GM23338 (cell line): ENCODE measurements around the gene BRDT. TPM values are rescaled to one million over a fixed set of nuclear protein-coding genes. Genes with fewer than 3 reads are reported as not detected.

Source experiments
- ATAC-seq: fragments of 200-7000 bp; cut with Tn5 transposase; 3 replicates; pipeline ENCODE4 v1.9.1; 2020
- DNase-seq: peaks from one replicate; pipeline ENCODE4 v3.0.0-alpha.2; 2015; ENCODE audit warnings: low spot score
- H2AFZ ChIP-seq: fragments of 200-600 bp; sonication (generic); 2 replicates; pipeline ENCODE4 v1.8.0; 2016; ENCODE audit warnings: antibody characterized with exemption, mild to moderate bottlenecking, moderate library complexity
- H3F3A ChIP-seq: fragments of 200-600 bp; sonication (generic); replicated peaks from 2 replicates; pipeline ENCODE4 v1.8.0; 2017; ENCODE audit warnings: antibody characterized with exemption, mixed run types, low read depth
- H3K27ac ChIP-seq: fragments of 200-600 bp; sonication (generic); 2 replicates; pipeline ENCODE4 v1.6.1; 2016; ENCODE audit warnings: low read depth
- H3K27me3 ChIP-seq: fragments of 200-600 bp; sonication (generic); 2 replicates; pipeline ENCODE4 v1.8.0; 2016; ENCODE audit warnings: mild to moderate bottlenecking, mixed run types, moderate library complexity; ENCODE audit not compliant: insufficient read depth
- H3K36me3 ChIP-seq: fragments of 200-600 bp; sonication (generic); 2 replicates; pipeline ENCODE4 v1.8.0; 2016; ENCODE audit warnings: mild to moderate bottlenecking; ENCODE audit not compliant: insufficient read depth
- H3K4me1 ChIP-seq: fragments of 200-600 bp; sonication (generic); 2 replicates; pipeline ENCODE4 v1.8.0; 2016; ENCODE audit warnings: mild to moderate bottlenecking, moderate library complexity; ENCODE audit not compliant: insufficient read depth
- H3K4me2 ChIP-seq: fragments of 200-600 bp; sonication (generic); 2 replicates; pipeline ENCODE4 v1.7.1; 2017; ENCODE audit warnings: mixed run types
- H3K4me3 ChIP-seq: fragments of 200-600 bp; sonication (generic); 2 replicates; pipeline ENCODE4 v1.6.1; 2016; ENCODE audit warnings: mixed run types
- H3K79me2 ChIP-seq: fragments of 200-600 bp; sonication (generic); replicated peaks from 2 replicates; pipeline ENCODE4 v1.8.0; 2017; ENCODE audit warnings: mild to moderate bottlenecking; ENCODE audit not compliant: insufficient read depth
- H3K9me2 ChIP-seq: fragments of 200-600 bp; sonication (generic); 2 replicates; pipeline ENCODE4 v1.8.0; 2017; ENCODE audit not compliant: insufficient read depth
- H4K20me1 ChIP-seq: fragments of 200-600 bp; sonication (generic); replicated peaks from 2 replicates; pipeline ENCODE4 v1.8.0; 2017; ENCODE audit warnings: mild to moderate bottlenecking; ENCODE audit not compliant: insufficient read depth
- H3K27ac Mint-ChIP-seq: 2 replicates; pipeline ENCODE4 v1.8.0; 2020; ENCODE audit warnings: inconsistent platforms, mild to moderate bottlenecking, moderate library complexity, mixed read lengths
- H3K27me3 Mint-ChIP-seq: 3 replicates; pipeline ENCODE4 v1.8.0; 2022; ENCODE audit warnings: low read depth, mild to moderate bottlenecking, moderate library complexity, mixed read lengths, inconsistent platforms; ENCODE audit not compliant: insufficient read depth, poor library complexity
- H3K36me3 Mint-ChIP-seq: 3 replicates; pipeline ENCODE4 v1.8.0; 2021; ENCODE audit warnings: low read depth, mild to moderate bottlenecking, inconsistent platforms, moderate library complexity, mixed read lengths
- H3K4me1 Mint-ChIP-seq: 3 replicates; pipeline ENCODE4 v1.8.0; 2020; ENCODE audit warnings: mild to moderate bottlenecking, inconsistent platforms, mixed read lengths
- H3K4me3 Mint-ChIP-seq: 3 replicates; pipeline ENCODE4 v1.8.0; 2021; ENCODE audit warnings: moderate library complexity, mild to moderate bottlenecking, inconsistent platforms, mixed read lengths
- H3K9me3 Mint-ChIP-seq: 3 replicates; pipeline ENCODE4 v1.8.0; 2020; ENCODE audit warnings: moderate library complexity, mild to moderate bottlenecking, inconsistent platforms, mixed read lengths
- CREB1 ChIP-seq: fragments of 250-450 bp; sonication (Bioruptor Pico); IDR thresholded peaks from 2 replicates; pipeline ENCODE4 v1.5.0; 2020; ENCODE audit warnings: low read depth, mild to moderate bottlenecking, moderate library complexity
- CTCF ChIP-seq, 2 experiments: fragments of 200-600 bp in 1 of 2; sonication (generic) in 1 of 2; conservative IDR thresholded peaks; 2 replicates each; pipeline versions ENCODE4 v1.5.1 to v1.6.1; 2016 to 2017; ENCODE audit warnings: antibody characterized with exemption in 2 of 2, low read depth in 2 of 2, mild to moderate bottlenecking in 2 of 2, moderate library complexity in 1 of 2
- ETS1 ChIP-seq: IDR thresholded peaks from 2 replicates; pipeline ENCODE4 v1.6.1; 2016; ENCODE audit warnings: antibody characterized with exemption
- EZH2 ChIP-seq: fragments of 200-600 bp; sonication (generic); IDR thresholded peaks from one replicate; pipeline ENCODE4 v1.8.0; 2017; ENCODE audit warnings: antibody characterized with exemption, mild to moderate bottlenecking, low read depth; ENCODE audit not compliant: unreplicated experiment
- EZH2phosphoT487 ChIP-seq: fragments of 200-600 bp; sonication (generic); IDR thresholded peaks from one replicate; pipeline ENCODE4 v1.8.1; 2018; ENCODE audit warnings: antibody characterized with exemption; ENCODE audit not compliant: unreplicated experiment
- JUNB ChIP-seq: IDR thresholded peaks from one replicate; pipeline ENCODE4 v1.6.1; 2016; ENCODE audit warnings: antibody characterized with exemption; ENCODE audit not compliant: unreplicated experiment
- NANOG ChIP-seq: IDR thresholded peaks from 2 replicates; pipeline ENCODE4 v1.6.1; 2016; ENCODE audit warnings: antibody characterized with exemption, borderline replicate concordance
- POLR2AphosphoS5 ChIP-seq: IDR thresholded peaks from 2 replicates; pipeline ENCODE4 v1.6.1; 2016; ENCODE audit warnings: antibody characterized with exemption, low read depth
- REST ChIP-seq: IDR thresholded peaks from one replicate; pipeline ENCODE4 v1.6.1; 2018; ENCODE audit warnings: antibody characterized with exemption; ENCODE audit not compliant: unreplicated experiment
- STAT1 ChIP-seq: IDR thresholded peaks from one replicate; pipeline ENCODE4 v1.6.1; 2016; ENCODE audit warnings: antibody characterized with exemption; ENCODE audit not compliant: unreplicated experiment
- ZNF114 ChIP-seq: fragments of 250-450 bp; sonication (Bioruptor Pico); IDR thresholded peaks from 2 replicates; pipeline ENCODE4 v1.5.0; 2020; ENCODE audit warnings: mild to moderate bottlenecking, moderate library complexity
- ZNF331 ChIP-seq: fragments of 250-450 bp; sonication (Bioruptor Pico); IDR thresholded peaks from 2 replicates; pipeline ENCODE4 v1.5.0; 2020; ENCODE audit warnings: low read depth, mild to moderate bottlenecking, moderate library complexity
- polyA plus RNA-seq: library from polyadenylated mRNA; unstranded; fragments of >200 nt; fragmentation: Nextera tagmentation; extraction: Ambion mirVana; gene quantifications from 2 replicates; pipeline ENCODE4 v1.2.1, GENCODE V29; 2016
- total RNA-seq: library from RNA; depleted of rRNA; stranded (reverse); fragments of >200 nt; shearing (Covaris generic); gene quantifications from 2 replicates; pipeline ENCODE4 v1.2.3, GENCODE V29; 2014
- TF ChIP-seq, protein P1 (sequence below): fragments of 250-450 bp; sonication (Bioruptor Pico); IDR thresholded peaks from 2 replicates; pipeline ENCODE4 v1.5.0; 2020; ENCODE audit warnings: mild to moderate bottlenecking, moderate library complexity

The BRDT gene
- total and polyA plus RNA-seq, 2 experiments from 2014 or later, result 0.58 to 0.80 TPM

DNA sequence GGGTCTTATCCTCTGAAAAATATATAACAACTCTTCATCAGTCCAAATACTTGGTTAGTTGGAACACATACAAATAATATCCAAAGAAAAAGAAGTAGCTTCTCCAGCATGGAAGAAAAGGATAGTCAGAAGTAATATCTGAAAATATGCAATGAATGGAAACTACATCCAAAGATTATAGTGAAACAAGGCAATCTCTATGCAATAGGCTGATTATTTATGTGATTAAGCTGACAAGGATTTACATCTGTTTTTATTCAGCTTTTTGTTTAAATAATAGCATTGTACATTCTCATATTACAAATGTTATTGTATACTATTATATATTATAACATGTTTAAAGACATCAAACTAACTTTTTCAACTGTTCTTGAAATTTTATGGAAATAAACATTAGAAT is 48.0 kb upstream of the BRDT start:
- no peaks in the 10 kb centered on the region for H3K4me1 ChIP-seq
- TF ChIP-seq REST, result no peak
- TF ChIP-seq EZH2phosphoT487, result no peak
- no peak for TF ChIP-seq JUNB
- TF ChIP-seq POLR2AphosphoS5, result no peak
- TF ChIP-seq EZH2, result no peak
- TF ChIP-seq, protein P1, sequence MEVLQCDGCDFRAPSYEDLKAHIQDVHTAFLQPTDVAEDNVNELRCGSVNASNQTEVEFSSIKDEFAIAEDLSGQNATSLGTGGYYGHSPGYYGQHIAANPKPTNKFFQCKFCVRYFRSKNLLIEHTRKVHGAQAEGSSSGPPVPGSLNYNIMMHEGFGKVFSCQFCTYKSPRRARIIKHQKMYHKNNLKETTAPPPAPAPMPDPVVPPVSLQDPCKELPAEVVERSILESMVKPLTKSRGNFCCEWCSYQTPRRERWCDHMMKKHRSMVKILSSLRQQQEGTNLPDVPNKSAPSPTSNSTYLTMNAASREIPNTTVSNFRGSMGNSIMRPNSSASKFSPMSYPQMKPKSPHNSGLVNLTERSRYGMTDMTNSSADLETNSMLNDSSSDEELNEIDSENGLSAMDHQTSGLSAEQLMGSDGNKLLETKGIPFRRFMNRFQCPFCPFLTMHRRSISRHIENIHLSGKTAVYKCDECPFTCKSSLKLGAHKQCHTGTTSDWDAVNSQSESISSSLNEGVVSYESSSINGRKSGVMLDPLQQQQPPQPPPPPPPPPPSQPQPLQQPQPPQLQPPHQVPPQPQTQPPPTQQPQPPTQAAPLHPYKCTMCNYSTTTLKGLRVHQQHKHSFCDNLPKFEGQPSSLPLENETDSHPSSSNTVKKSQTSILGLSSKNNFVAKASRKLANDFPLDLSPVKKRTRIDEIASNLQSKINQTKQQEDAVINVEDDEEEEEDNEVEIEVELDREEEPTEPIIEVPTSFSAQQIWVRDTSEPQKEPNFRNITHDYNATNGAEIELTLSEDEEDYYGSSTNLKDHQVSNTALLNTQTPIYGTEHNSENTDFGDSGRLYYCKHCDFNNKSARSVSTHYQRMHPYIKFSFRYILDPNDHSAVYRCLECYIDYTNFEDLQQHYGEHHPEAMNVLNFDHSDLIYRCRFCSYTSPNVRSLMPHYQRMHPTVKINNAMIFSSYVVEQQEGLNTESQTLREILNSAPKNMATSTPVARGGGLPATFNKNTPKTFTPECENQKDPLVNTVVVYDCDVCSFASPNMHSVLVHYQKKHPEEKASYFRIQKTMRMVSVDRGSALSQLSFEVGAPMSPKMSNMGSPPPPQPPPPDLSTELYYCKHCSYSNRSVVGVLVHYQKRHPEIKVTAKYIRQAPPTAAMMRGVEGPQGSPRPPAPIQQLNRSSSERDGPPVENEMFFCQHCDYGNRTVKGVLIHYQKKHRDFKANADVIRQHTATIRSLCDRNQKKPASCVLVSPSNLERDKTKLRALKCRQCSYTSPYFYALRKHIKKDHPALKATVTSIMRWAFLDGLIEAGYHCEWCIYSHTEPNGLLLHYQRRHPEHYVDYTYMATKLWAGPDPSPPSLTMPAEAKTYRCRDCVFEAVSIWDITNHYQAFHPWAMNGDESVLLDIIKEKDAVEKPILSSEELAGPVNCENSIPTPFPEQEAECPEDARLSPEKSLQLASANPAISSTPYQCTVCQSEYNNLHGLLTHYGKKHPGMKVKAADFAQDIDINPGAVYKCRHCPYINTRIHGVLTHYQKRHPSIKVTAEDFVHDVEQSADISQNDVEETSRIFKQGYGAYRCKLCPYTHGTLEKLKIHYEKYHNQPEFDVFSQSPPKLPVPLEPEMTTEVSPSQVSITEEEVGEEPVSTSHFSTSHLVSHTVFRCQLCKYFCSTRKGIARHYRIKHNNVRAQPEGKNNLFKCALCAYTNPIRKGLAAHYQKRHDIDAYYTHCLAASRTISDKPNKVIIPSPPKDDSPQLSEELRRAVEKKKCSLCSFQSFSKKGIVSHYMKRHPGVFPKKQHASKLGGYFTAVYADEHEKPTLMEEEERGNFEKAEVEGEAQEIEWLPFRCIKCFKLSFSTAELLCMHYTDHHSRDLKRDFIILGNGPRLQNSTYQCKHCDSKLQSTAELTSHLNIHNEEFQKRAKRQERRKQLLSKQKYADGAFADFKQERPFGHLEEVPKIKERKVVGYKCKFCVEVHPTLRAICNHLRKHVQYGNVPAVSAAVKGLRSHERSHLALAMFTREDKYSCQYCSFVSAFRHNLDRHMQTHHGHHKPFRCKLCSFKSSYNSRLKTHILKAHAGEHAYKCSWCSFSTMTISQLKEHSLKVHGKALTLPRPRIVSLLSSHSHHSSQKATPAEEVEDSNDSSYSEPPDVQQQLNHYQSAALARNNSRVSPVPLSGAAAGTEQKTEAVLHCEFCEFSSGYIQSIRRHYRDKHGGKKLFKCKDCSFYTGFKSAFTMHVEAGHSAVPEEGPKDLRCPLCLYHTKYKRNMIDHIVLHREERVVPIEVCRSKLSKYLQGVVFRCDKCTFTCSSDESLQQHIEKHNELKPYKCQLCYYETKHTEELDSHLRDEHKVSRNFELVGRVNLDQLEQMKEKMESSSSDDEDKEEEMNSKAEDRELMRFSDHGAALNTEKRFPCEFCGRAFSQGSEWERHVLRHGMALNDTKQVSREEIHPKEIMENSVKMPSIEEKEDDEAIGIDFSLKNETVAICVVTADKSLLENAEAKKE, result no peak
- no peak for TF ChIP-seq ETS1
- no peak for TF ChIP-seq ZNF331 (CRISPR knock-in tag)
- no peak for TF ChIP-seq CREB1
- no peak for TF ChIP-seq ZNF114 (CRISPR knock-in tag)
- TF ChIP-seq STAT1, result no peak
- TF ChIP-seq CTCF (conservative IDR thresholded peaks at IDR 0.05; ENCODE audit: low read depth in 2 of 2), result no peak
- TF ChIP-seq NANOG, result no peak
- no peak overlapping the region for H3K27ac ChIP-seq
- ATAC-seq (no peak), DNase-seq (no peak)
- H3K27me3 ChIP-seq, result no peaks in the 10 kb centered on the region
- H3K4me3 ChIP-seq, result no peak overlapping the region
- no peak overlapping the region for H3K4me3 Mint-ChIP-seq
- no peaks in the 10 kb centered on the region for H3K36me3 Mint-ChIP-seq
- H3K36me3 ChIP-seq, result no peaks in the 10 kb centered on the region
- no peaks in the 10 kb centered on the region for H3K9me3 Mint-ChIP-seq
- no peaks in the 10 kb centered on the region for H3F3A ChIP-seq
- peaks cover 1% of the 10 kb centered on the region for H3K27me3 Mint-ChIP-seq
- no peaks in the 10 kb centered on the region for H3K79me2 ChIP-seq
- H3K9me2 ChIP-seq, result no peaks in the 10 kb centered on the region
- no peaks in the 10 kb centered on the region for H4K20me1 ChIP-seq
- no peak overlapping the region for H3K27ac Mint-ChIP-seq
- H3K4me2 ChIP-seq, result no peak overlapping the region
- no peaks in the 10 kb centered on the region for H3K4me1 Mint-ChIP-seq
- no peak overlapping the region for H2AFZ ChIP-seq
